ENCODE measurements around the gene SH3TC1.

The SH3TC1 gene

DNA sequence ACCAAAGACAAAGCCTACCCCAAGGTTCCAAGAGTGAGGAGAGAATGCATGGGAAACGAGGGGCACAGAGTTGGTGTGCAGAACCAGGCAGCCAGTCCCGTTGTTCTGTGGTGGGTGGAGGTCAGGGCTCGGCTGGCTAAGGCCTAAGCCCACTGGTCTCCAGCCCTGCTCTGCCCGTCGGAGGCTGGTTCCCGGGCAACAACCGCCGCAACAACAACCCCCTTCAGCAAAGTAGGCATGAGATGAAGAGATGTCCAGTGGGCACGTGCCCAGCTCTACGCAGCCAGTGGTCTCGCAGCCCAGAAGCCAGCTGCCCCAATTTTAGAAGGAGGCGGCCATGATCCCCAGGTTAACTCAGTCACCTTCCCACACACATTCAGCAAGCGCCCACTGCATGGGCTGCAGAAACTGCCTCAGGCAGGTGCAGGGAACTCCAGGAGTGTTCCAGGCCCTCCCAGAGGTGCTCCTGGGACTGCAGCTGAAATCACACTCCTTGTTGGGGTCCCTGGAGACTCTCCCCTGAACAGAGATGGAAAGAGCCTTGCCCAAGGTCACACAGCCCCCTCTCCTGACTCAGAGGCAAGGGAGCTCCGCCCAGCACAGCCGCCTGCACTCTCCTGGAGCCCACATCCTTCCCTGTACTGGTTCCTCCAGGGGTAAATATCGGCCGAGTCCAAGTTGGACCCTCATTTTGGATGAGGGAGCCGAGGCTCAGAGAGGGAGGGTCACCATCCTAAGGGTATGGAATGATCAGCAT, 45.1 kb downstream of the SH3TC1 start:
- DNase-seq (ENCODE audit: low read depth): no peak

DNA sequence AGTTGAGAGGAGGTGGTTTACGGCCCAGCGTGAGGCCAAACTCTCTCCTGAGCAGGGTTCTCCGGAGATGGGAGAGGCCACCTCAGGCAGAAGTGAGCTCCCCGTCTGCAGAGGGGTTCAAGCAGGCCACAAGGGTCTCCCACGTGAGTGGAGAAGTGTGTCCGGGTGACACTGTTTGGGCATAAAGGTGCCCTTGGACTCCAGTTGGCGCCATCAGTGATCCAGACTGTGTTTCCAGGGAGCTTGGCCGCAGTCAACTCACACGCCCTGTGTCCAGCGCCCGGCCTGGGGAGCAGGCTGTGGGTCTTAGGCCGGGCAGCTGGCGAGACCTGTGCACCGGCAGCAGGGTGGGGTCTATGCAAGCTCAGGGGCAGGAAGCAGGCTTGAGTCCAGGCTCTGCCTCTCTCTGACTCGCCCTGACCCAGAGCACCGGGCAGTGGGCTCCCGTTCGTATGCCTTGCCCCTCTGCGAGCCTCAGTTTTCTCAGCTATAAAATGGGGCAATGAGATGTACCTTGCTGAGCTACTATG, 45.9 kb downstream of the SH3TC1 start:
- DNase-seq (ENCODE audit: low read depth): no peak

DNA sequence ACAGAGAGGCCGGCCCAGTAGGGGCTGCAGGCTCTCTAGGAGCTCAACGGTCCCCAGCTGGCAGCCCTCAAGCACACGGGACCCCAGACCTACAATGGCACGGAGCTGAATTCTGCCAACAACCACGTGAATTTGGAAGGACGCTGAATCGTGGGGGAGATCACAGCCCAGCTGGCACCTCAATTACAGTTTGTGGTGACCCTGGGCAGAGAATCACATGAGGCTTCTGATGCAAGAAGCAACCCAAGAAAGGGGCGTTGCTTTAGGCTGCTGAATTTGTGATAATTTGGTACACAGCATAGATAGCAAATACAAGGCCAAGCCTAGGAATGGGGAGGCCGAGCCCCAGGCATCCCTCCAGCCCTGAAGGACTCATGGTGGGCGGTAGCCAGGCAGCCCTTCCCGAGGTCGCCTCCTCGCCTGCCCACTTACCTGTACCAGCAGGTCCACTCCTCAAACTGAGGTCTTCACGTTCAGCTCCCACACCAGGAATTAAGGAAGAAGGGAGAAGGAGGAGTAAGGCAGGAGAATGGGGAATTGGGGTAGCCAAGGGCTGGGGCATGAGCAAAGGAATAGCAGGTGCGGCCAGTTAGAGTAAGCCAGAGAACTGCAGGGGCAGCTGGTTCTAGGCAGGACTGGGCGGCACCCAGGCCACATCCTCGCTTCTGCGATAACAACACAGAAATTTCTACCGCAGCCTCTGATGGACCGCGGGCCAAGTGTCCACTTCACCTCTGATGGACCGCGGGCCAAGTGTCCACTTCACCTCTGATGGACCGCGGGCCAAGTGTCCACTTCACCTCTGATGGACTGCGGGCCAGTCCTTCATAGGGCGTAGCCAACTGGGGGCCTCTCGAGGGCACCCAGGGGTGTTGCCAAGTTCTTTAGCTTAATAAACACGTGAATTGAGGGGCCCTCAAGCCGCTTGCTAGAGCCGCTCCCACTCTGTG, 47.1 kb downstream of the SH3TC1 start:
- no peak for DNase-seq (ENCODE audit: low read depth)

DNA sequence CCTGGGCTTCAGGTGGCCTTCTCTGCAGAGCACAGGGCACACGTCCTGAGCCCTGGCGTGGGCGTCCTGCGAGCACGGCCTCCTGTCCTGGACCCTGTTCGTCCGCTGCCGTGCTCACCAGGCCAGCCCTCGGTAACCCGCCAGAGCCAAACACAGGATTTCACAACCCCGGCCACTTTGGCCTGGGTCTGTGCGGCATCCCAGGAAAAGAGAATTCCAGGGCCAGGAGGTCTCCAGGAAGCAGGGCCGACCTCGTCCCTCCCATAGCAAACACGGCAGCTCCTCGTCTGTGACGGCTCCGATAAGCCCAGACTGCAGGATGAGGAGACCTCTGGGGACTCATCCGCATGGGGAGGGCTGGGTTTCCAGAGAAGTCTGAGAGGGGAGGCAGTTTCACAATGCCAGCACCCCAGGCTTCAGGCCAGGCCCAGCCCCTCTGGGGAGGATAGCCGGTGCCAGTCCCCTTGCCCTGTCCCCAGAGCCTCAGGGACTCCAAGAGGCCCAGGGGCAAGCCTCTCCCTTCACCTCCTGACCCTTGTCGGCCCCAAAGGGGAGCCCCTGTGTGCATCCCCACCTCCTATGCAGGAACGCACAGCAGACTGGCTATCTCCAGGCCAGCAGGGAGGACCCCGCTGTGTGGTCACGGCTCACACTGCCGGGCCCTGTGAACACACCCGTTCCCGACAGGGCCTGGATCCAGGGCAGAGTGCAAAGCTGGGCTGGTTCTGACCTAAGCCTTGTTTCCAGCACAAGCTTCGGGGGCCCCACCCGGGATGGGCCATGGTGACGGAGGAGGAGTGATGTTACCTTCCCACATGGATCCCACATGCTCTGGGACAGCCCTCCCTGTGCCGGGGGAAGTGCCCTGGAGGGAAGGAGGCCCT, 48.2 kb downstream of the SH3TC1 start:
- DNase-seq (ENCODE audit: low read depth): no peak

DNA sequence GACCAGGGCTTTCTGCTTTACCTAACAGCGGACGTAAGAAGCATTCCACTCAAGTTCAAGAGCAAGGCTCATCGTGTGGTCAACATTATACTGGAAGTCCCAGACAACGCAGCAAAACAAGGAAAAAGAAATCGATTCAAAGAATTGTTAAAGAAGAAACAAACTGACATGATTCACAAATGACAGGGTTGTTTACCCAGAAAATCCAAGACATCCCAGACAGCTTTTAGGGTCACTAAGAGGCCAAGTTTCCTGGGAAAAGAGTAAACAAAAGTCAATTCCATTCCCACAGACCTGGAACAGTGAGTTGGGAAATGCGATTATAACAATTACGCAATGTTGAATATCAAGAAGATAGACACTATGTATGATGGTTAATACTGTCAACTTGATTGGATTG, 49.0 kb downstream of the SH3TC1 start:
- DNase-seq (ENCODE audit: low read depth): no peak

DNA sequence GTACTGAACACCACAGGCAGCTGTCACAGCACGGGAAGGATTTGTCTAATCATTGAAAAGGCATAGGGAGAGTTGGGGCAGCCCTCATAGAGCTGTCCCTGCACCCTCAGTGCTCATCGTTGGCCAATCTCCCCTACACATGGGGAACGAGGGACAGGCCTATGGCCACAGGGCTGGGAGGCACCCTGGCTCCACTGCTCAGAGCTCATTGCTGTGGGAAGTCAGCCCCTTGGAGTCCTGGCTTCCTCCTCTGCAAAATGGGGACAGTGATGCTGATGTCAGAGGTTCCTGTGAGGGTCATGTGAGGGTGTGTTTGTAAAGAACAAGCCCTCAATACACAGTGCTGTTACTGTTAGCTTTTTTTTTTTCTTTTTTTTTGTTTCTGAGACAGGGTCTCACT, 51.1 kb downstream of the SH3TC1 start:
- no peak for DNase-seq (ENCODE audit: low read depth)

DNA sequence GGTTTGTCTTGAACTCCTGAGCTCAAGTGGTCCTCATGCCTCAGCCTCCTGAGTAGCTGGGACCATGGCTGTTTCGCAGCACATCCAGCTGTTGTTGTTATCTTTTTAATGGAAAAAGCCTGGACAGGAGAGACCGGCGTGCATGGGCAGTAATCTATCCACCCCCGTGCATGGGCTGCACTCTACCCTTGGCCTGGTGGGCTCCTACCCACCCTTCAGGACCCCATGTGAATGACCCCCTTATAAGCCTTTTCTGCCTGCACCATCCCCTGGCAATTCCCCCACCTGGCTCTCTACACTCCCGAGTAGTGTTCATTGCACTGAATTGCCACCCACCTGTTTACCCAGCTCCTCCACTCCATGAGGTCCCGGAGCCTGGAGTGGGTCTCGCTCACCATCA, 51.5 kb downstream of the SH3TC1 start:
- no peak for DNase-seq (ENCODE audit: low read depth)

DNA sequence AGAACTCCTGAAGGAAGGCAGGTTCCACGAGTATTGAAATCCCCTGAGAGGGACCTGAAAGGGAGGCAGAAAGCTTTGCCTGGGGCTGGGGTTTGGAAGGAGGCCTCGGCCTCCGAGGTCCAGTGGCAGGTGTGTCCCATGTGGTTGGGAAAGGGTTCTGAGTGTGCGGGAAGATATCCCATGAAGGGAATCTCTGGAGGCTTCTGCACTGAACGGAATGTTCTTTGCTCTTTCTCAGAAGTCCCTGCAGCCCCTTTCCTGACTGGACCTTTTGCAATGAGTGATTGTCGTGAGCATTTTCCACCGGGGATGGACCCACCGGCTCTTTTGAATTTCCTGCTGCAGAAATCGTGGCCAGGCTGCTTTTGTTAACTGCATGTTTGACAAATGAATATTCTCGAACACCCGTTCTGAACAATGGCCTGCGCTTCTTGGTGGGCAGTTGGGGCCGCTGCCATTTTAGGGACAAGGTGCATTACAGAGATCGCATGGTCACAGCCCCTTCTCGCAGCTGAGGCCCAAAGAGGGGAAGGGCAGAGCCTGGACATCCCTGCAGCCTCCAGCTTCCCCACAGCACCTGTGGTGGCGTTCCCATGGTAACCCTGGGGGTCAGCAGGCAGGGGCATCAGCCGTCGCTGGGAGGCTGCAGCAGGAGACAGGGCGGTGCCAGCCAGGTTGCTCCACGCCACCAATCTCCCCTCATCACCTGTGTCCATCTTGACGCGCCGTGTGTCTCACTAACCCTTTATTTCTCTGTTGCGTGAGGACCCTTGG, 52.2 kb downstream of the SH3TC1 start:
- no peak for DNase-seq (ENCODE audit: low read depth)

DNA sequence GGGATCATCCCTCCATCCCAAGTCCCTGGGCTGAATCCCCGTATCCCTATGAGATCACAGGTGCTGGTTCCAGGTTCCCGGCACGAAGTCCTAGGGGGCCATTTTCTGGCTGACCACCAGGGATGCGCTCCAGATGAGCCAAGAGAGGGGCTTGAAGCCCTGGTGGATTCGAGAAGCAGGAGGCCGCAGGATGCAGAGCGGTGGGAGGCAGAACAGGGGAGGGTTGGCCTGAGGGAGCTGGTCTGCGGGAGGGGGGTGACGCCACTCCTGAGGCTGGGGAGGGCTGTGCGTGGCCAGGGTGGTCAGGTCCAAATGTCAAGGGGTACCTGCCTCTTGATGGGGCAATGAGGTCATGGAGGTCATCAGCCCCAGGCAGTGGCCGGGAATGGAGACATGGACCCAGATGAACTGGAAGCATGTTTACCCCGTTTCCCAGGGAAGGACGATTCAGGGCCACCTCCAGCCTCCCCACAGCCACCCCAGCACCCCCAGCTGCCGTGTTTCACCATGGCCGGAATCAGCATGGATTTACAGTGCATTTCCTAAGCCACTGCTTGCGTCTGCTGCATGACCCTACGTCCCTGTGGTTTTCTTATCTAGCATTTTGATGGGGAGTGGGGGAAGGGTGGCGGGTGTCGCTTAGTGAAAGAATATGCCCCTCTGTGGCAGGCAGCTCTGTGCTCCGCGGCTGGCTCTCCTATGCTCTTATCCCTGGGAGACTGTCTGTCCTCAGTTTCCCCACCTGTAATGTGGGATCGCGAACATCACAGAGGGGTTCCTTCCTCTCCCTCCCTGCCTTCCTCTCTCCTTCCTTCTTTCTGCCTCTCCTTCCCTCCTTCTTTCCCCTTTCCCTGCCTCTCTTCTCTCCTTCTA, 53.4 kb downstream of the SH3TC1 start:
- DNase-seq (ENCODE audit: low read depth): no peak

DNA sequence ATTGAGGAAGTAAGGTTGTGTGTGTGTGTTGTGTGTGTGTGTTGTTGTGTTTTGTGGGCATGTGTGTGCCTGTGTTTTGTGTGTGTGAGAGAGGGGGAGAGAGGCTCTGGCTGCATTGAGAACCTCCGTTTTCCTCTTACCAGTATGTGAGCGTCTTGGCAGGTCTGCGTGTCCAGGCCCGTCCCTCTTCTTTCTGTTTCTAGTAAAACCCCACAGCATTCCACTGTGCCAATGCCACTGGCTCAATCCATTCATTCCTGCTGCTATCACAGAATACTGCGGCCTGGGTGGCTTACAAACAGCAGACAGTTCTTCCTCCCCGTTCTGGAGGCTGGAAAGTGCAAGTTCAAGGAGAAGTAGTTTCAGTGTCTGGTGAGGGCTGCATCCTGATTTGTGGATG, 55.0 kb downstream of the SH3TC1 start:
- no peak for DNase-seq (ENCODE audit: low read depth)

DNA sequence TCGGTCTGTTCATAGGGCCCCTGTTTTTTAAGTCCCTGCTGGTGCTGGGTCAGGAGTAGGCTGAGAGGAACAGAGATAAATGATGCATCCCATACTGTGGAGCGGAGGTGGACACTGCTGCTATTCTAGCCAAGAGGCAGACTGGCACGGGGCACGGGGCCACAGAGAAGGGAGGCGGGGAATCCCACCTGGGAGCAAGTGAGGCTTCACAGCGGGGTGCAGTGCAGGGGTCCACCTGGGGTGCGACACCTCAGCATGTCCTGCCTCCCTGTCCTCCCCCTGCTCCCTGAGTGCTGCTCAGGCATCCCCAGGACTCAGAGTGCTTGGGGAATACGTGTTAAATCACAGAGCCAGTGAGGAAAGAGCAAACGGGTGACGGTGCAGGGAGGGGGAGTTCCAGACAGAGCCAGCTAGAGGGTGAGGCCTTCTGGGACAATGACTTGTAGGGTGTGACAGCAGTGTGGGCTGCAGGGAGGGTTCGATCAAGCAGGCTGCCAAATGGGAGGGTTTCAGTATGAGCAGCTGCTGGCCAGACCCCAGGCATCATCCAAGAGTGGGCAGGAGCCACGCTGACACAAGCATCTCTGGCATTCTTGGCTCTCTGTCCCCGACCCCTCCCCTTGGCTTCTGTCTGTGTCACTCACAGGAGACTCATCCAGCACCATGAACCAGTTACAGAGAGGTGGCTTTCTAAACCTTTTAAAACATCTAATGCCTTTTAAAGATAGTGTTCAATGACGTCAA, 56.8 kb downstream of the SH3TC1 start:
- no peak for DNase-seq (ENCODE audit: low read depth)

DNA sequence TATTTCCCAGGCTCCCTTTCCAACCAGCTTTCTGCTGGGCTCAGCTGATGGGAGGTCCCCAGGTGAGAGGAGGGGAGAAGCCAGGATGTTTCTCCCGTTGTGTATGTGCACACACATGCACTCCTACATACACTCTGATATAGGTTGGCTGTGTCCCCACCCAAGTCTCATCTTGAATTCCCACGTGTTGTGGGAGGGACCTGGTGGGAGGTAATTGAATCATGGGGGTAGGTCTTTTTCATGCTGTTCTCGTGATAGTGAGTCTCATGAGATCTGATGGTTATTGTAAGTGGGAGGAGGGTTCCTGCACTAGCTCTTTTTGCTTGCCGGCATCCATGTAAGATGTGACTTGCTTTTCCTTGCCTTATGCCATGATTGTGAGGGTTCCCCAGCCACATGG, 58.8 kb downstream of the SH3TC1 start:
- no peak for DNase-seq (ENCODE audit: low read depth)

DNA sequence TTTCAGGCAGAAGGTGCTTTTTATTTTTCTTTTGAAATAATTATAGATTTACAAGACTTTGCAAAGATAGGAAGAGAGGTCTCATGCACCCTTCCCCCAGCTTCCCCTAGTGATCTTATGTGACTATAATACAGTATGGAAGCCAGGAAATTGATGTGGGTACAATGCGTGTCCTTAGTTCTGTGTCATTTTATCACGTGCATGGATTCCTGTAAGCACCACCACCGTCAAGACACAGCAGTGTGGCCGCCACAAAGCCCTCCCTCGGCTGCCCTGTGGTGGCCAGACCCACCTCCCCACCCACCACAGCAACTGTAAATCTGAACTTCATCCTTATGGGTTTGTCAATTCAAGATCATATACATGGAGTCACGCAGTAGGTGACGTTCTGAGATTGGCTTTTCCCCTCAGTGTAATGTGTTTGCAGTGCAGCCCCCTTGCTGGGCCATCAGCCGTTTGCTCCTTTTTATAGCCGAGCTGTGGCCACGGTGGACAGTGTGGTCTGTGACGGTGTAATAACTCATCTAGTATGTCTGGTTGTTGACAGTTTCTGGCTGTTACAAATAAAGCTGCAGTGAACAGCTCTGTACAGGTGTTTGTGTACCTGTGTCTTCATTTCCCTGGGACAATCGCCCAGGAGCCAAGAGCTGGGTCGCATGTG, 59.6 kb downstream of the SH3TC1 start:
- DNase-seq (ENCODE audit: low read depth): no peak

DNA sequence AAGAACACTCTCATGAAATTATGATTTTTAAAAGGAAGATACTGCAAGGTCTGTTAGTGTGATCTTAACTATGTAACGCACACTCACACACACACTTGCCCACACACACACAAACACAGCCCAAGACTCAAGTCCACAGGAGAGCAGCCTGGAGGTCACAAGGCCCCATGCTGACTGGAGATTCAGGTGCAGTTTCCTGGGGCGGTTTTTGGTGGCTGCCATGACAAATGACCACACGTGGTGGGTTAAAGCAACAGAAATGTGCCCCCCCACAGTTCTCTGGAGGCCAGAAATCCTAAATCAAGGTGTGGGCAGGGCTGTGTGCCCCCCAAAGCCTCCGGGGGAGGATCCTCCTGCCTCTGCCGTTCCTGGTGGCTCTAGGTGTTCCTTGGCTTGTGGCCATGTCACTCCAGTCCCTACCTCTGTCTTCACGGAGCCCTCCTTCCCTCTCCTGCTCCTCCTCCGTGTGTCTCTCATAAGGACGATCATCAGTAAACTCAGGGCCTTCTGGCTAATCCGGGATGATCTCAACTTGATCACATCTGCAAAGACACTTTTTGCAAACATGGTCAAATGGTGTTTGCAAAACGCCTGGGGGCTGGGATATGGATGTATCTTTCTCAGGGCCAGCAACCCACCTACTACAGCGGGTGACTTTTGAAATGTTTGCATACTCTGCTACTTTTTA, 60.8 kb downstream of the SH3TC1 start:
- no peak for DNase-seq (ENCODE audit: low read depth)

DNA sequence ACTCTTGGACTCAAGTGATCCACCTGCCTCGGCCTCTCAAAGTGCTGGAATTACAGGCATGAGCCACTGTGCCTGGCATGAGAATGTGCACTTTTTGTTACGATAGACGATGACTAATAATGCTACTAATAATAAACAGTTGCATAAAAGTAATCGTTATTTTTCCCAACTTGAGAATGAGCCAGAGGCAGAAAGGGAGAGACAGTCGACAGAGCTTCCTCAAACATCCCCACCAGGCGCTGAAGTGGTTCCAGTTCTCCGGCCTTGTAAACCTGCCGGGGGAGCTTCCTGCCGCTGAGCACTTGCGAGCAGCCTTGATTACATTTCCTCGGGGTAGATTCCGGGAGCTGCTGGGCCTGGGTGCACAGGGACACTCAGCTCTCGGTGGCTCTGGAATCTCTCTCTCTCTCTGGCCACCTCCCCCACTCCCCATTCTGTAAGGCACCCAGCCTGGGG, 61.6 kb downstream of the SH3TC1 start:
- DNase-seq (ENCODE audit: low read depth): no peak

DNA sequence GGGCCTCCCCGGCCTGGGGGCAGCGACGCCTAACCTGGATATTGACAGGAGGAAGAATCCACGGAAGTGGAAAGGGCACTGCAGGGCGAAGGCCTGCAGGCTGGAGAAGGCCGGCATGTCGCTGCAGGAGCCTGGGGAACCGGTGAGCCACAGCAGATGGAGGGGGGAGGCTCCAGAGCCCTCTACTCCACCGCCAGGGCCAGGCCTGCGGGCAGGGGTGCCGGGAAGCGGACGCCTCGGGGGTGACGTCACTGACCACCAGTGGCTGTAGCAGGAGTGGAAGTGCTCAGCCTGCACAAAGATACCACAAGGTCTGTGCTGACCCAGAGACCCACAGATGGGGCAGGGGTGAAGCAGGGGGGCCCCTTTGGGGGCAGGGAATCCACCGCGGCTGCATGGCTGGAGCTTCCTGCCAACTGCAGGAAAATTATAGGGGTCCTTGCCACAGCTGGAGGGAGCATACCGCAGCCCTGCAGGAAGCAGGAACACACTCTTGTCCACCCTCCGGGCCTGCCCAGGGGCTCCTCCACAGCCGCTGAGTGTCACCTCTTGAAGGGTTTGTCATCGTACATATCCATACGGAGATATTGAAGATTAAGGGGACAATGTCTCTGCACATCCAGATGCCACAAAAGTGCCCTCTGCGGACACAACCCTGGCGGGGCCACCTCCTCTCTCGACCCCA, 62.9 kb downstream of the SH3TC1 start:
- no peak for DNase-seq (ENCODE audit: low read depth)

DNA sequence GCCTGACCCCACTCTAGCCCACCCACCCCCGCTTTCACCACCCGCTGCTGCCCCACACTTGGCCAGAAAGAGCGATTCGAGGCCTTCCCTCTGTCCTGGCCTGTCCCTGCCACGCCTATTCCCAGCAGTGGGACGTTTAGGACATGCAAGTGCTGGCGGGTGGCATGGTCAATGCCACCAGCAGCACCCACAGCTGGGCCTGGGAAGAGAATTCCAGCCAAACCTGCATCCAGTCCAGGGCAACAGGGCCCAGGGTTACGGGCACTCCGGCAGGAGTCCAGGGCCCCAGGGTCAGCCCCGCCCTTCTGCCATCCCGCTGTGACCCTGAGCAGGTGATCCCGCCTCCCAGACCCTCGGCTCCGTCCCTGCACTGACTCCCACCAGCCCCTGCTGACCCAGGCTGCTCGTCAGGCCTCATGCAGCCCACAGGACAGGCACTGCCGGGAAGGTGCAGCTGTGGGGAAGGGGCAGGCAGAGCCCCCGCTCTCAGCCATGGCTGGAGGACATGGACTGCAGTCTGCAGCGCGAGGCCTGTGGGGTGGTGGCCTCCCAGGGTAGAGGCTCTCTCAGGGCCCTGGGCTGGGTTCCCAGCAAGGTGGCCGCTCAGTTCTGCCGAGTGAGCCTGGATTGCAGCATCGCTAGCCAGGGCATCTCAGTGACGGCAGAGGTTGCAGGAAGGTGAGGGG, 63.7 kb downstream of the SH3TC1 start:
- no peak for DNase-seq (ENCODE audit: low read depth)
